Stimulated activated CD4-positive, alpha-beta T cell treated with anti-CD3 and anti-CD28 coated beads, Interleukin-4, amount 100 ng/mL, for 1 hour (primary cell): ENCODE results near the gene PTPRD.

Experiments used
- DNase-seq: peaks from one replicate; pipeline ENCODE4 v3.0.0-alpha.2; 2020

PTPRD gene

DNA sequence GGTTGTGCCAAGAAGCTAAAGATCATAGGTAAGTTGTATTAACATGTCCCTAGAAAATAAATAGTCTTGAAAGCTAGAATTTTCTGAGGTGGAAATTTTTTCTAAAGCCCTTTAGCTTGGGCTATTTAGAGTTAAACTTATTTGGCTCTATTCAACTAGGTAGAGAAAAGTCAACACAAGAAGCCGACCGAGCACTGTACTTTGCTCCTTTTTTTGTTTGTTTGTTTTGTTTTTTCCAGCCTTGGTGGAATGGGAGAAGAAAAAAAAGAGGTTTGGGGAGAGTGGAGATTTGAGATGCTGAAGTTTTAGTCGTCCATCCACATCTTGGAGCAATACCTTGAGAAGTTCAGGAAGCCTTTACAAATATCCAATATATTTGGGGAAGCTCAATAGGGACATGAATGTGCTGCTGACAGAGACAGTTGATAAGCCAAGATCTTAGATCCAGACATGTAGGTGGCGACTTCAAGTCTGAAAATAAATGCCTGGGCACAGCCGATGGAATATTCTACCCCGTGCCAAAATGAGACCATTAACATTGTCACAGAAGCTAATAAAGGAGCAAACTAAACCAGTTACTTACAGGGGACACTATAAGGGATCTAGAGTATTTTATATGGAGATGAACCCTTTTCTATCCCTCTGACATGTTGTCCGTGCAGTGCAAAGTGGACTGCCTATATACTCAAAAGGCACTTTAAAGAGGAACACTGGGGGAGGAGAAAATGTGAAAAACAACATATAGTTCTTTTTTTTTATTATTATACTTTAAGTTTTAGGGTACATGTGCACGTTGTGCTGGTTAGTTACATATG is 466.1 kb downstream of the PTPRD start:
- DNase-seq = no peak

DNA sequence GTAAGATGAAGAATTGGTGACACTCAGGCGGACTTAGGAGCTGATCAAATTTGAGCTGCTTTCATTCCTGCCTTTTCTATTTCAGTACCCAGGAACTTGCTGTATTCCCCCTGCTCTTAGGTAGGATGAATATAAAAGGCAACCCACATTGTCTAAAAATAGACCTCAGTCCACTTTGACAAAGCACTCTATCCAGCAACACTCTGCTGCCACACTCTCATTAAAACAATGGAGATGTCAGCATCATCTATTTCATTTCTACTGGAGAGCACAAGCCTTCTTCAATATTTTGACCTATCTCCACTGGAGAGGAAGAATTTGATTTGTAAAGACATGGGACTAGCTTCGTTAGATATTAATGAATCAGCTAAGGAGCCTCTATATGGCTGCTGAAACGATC is 468.4 kb downstream of the PTPRD start:
- DNase-seq = no peak

DNA sequence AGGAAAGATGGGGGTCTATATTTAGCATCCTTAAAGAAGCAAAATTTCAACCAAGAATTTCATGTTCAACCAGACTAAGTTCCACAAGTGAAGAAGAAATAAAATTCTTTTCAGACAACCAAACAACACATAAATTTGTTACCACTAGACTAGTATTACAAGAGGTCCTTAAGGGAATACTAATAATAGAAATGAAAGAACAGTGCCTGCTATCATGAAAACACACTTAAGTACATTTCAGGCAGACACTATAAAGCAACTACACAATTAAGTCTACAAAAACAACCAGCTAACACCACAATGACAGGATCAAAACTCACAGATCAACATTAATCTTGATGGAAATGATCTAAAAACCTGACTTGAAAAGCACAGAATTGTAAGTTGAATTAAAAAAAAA is 477.2 kb downstream of the PTPRD start:
- DNase-seq = no peak

DNA sequence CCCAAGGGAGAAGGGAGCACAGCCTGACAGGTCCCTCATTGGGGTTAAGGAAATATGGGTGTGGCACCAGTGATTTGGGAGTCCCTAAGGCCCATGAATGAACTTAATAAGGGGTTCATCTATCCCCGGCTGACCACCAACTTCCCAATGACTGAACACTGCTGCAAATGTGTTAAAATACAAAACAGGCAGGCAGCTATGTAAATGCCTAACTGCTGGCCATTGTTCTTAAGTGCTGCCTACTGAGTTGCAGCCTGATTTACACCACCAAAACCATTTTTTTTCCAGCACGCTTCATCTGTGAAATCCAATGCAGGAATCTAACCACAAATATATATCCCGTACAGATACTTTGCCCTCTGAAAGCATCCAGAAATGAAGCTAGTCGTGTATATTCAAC is 478.5 kb downstream of the PTPRD start:
- DNase-seq = no peak

DNA sequence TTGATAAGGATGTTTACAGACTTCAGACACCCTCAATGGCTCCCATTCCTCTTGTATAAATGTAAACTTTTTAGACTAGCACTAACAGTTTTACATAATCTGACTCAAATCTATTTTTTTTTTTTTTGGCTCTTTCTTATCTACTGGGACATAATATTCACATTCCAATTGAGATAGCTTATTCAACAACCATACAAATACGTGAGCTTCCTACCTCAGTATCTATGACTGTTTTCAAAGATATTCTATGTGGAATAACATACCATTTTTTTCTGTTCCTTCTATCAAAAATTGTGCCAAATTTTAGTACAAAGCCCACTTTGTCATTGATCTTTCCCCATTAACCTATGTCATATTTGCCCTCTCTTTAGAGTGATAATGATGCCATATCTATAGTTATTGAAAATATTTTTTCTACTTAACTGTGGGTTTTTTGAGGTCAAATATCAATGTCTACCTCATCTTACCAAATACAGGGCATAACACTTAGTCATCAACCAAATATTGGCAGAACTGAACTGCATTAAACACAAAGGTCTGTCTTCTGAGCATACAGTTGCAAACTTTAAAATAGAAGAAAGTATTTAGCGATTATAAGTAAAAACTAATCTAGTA is 482.6 kb downstream of the PTPRD start:
- no peak for DNase-seq

DNA sequence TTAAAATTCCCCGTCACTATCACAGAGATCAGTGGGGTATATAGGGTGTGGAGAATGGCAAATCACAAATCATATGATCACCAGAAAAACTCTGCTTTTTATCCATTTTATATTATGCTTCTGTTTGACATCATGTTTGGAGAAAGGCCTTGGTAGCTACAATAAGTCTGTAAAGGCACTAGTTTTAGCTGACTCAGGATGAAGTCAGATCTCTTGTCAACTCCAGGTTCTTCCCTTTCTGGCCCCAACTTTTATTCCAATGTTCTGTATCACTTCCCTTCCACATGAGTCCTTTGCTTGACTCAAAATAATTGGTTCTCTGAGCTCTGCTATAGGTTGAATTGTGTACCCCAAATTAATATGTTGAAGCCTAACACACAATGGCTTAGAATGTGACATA is 484.9 kb downstream of the PTPRD start:
- no peak for DNase-seq

DNA sequence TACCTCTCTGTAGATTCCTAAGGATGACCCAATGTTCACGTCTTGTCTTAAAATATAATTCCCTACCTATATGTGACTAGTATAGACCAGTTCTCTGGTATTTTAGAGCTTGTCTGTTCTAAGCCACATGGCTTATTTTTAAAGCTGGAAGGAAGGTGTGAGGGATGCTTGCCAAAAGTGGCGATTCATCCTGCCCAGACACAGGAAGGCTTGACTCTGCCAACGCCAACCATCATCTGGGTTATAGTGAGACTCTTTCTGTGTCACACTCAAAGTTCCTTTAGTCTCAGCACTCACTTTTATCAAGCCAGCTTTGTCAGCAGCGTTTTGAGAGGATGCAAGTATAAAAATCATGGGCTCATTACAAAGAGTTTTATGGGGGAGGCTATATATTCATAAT is 500.0 kb downstream of the PTPRD start:
- DNase-seq = no peak

DNA sequence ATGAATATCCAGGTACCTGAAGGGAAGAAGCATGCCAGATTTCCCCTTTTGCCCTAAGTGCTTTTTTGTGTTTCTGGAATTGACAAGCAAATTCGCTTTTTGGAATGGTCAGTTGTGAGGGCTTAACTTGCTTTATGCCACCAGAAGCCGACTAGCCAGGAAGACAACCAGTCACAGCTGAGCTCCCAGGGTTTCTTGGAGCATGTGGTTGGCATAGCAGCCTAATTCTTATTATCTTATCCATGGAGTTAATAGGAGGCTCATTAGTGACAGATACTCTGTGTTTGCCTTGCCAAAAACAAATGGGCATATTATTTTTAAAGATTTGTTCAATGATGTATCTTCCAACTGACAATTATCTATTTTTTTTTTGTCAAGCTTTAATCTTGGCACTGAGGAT is 500.7 kb downstream of the PTPRD start:
- no peak for DNase-seq

DNA sequence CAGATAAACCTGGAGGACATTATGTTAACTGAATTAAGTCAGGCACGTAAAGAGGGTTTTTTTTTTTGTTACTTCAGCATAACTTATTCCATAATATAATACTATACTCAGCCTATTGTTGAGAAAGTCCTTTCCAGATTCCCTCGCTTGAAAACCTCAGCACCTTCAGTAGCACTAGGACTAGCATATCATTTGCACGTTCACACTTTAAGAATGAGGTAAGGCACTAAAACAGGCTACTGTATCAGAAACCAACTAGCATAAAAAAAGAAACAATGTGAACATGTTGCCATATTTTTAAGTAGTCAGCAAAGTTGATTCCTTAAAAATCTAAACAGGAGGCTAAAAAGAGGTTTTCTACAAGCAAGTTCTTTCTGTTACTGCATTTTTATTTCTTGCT is 504.0 kb downstream of the PTPRD start:
- no peak for DNase-seq

DNA sequence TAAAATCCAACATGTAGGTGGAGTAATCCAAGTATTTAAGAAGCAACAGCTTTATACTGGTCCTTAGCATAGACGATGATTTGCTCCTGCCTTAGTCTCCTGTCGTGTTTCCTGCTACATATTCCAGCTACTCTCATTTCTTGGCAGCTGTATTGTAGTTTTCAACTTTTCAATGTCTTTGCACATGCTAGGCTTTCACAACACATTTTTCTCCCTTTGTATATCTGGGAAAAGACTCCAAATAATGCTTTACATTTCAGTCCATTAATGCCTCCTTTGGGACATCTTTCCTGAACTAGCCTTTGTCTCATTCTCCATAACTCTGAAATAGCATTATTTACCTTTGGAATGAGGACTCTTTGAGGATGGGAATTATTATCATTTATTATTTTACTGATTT is 508.0 kb downstream of the PTPRD start:
- no peak for DNase-seq

DNA sequence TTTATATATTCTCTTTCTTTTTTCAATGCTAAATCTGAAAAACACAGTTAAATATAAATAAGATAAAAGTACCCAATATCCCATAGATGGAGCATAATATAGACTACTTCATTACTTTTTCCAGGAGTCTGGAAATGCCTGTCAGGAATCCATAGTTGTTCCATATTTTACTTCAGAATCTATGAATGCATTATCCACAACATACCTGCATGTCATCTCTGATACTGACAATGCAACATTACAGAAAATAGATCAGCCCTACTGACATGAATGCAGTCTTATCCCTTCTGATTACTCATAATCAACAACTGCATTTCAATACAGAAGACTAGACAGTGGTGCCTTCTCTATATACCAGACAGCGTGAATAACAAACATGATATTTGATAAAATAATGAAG is 517.6 kb downstream of the PTPRD start:
- no peak for DNase-seq

DNA sequence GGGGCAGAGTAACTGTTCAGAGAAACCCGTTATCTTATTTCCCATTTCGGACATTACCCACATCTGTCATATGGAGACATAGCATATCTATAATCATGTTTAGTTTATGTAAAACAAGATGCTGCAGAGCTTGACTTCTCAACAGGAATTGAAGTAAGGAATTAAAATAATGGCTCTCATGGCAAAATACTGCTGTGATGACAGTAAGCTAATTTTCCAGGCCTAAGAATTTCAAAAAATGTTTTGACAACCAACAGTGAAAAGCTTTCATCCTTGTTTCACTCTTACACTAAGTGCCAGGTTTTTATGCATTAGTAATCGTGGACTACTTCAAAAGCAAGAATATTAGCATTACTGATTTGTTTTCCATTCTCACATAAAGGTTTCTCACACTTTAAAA is 518.2 kb downstream of the PTPRD start:
- DNase-seq = no peak

DNA sequence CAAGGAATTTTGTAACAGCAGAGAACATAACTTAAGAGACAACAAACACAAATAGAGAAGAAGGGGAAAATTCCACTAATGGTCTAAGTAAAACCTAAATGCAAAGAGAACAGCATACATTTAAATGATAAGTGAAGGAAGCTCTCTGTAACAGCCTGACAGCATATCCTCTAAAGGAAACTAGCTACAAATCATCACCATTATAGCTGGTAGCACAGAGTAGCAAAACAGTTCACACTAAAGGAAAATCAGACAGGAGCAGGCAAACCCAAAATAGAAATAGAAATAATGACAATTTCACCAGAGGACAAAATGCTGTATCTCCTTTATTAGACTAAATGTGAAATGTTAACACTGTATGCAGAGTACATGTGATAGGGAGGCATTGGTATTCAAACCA is 532.8 kb downstream of the PTPRD start:
- DNase-seq = no peak

DNA sequence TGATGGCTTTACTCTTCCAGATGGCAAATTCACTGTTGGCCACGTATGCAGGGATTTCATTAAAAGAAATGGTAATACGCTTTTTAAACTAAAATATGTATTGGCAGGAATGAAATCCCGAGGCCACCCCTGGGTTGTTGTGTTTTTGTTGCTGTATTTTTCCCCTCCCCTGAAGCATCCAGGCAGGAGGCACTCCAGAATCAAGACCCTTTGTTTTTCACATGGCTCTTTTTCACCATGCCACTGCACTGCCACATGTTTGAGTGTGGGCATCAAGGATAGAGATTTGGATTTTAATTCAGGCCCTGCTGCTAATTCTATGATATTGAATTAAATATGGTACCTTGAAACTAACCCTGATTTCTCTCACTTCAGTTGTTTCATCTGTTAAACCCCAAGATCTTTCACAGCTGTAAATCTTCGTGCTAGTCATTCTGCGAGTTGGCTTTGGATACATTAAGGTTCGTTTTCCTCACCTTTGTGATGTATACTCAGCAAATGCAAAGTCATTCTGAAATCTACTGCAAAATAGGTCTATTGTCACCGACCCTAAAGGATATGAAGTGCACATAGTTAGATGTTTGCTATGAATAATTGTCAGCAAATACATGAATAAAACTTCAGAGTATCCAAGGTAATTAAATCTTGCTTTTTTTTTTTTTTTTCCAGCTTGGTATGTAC is 533.4 kb downstream of the PTPRD start:
- DNase-seq = no peak

DNA sequence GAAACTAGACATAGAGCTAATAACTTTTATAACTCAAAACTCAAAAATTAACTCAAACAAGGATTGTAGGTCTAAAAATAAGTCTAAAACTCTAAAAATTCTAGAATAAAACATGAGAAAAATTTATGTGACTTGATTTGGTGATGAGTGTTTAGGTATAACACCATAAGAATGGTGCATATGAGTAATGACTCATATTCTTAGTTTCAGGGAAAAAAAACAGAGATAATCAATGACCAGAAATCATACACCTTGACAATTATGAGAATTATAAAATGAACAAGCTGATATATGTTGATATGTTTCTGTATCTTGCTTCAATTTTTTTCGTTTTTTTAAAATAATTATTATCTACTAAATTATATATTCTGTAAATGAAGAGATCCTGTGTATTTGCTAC is 541.2 kb downstream of the PTPRD start:
- DNase-seq = no peak

DNA sequence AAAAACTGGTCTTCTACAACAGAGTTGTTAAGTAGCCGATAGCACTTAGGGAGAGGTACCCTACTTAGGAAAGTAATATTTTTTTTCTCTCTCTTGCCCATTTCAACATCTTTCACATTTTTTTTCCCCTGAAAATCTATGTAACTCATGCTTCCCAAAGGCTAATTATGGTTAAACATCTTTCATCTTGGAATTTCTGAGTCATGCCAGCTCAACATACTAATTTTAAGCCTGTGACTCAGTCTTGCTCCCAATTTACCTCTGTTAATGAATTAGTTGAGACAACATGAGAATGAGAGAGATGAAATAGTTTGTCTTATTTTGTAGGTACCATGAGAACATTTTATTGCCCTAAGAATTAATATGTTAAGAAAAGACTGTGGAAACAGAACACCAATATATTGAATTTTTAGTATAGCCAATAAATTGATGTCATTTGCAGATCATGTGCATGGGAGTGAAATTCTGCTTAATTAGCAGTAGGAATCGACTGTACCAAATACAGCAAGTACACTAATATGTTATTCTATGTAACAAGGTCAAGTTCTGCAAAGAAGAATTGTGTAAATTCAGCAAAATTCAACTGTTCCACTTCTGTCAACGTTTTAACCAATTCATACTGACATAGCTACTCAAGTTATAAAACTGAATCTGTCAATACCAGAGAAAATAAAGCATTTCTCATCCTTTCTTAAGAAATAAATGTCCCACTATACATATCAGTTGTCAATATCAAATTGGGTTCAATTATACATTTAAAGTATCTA is 550.0 kb downstream of the PTPRD start:
- DNase-seq = no peak

DNA sequence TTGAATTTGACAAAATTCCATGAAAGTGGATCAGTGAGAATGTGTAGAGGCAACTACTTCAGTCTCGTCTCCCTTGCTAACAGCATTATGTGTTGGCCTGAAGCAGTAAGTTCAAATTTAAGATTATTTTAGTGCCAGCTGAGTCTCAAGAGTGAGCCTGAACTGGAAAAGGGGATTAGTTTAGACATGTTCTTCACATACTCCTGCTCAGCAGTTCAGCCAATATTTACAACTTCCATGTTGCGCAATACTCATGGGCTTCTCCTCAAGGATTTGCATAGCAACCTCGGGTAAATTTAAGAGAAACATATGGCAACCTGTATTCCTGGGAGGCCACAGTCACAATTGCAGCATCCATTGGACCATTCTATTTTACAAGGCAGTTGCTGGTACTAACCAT is 553.8 kb downstream of the PTPRD start:
- no peak for DNase-seq

DNA sequence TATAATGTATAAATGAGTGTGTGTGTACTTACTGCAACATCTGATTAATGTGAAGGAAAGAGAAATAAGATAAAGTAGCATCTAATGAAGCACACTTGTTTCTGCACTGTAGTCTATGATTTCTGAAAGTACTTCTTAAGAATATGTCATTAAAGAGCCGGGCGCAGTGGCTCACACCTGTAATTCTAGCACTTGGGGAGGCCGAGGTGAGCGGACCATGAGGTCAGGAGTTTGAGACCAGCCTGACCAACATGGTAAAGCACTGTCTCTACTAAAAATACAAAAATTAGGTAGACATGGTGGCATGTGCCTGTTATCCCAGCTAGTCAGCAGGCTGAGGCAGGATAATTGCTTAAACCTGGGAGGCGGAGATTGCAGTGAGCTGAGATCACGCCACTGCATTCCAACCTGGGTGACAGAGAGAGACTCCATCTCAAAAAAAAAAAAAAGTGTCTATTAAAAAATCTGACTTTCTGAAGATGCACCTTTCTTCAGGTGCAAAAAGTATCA is 556.9 kb downstream of the PTPRD start:
- DNase-seq = no peak

DNA sequence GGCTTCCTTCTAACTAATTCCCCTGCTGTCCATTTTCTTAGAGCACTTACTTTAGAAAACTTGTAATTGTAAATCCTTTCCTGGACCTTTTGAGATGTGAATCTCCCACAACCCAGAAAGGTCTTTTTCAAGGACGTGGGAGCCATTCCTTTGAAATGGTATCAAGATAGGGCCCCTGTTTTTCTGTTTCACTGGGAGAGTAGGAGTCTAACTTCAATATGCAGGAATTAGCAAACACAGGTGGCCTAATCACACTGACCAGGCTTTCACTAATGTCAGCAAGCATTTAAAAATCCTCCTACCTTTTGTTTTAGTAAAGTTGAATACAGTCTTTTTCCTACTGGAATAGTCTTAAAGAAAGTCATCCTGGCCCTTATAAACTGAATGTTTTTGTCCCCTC is 558.3 kb downstream of the PTPRD start:
- DNase-seq = no peak

DNA sequence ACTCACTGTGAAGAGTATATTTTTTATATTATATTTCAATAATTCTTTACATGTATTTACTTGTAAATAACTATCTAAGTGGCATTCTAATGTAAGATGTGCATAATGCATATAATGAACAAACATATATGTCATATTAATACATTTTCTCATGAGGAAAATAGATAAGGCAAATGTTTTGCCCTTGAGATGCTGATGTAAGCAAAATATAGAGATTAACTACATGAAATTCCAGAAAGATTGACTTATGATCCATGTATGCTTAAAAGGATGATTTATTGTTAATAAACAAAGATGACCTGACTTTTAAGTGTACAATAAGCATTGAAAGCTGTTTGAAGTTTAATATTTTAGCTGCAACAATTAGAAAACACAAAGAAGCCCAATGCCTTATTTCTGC is 559.9 kb downstream of the PTPRD start:
- DNase-seq = no peak

DNA sequence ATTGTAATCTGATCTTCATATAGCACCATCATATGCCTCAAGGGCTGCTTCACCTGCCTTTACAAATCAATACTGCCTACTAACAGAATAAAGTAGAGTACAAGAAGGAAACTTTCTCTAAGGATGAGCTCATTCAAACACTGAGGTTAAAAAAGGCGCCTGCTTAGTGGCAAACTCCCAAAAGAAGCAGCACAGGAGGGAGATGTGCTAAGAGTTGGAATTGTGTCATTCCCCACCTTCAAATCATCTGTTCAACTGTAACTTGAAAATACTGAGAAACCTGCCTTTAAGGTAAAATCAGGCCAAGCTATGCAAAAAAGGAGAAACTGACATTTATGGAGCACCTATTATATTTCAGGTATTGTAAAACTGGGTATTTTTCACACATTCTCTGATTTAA is 560.6 kb downstream of the PTPRD start:
- DNase-seq = no peak

DNA sequence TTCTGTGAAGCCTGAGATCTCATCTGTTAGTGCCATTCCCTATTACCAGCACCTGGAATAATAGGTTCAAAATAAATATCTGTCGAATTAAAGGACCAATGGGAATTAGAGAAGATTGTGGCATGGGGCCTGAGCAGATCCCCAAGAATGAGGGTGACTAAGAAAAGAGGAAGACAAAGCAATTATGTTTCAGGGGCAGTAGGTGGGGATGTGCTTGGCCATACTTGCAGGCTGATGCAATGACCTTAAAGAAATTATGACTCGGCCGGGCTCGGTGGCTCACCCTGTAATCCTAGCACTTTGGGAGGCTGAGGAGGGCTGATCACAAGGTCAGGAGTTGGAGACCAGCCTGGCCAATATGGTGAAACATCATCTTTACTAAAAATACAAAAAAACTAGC is 562.8 kb downstream of the PTPRD start:
- DNase-seq = no peak

DNA sequence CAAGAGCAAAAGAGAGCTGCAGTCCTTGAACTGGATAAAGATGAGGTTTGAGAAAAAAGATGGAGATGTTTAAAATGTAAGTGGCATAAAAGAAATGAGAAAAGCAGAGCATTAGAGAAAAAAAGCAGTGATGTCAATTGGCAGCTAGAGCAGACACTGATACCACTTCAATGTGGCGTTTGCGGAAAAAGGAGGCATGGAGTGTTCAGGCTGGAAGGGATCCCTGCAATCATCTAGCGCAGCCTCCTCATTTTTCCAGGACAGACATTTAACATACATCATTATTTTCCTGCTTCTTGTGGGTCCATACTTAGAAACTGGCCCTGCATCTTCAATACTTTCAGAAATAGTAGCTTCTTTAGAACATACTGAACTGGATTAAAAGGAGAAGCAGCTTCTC is 563.8 kb downstream of the PTPRD start:
- DNase-seq = no peak
